ENCODE data around the gene AP5Z1.
A peak's percentile ranks its signal among the peaks of the same experiment; 100 is the strongest.

The AP5Z1 gene

GRCh38 chr7:4745971-4746919 lies 29.2 kb upstream of the AP5Z1 start:
- peak in 5 of 6 experiments; percentile 10 to 33 (median 24) for DNase-seq

GRCh38 chr7:4747013-4747412 lies 28.4 kb upstream of the AP5Z1 start:
- no peak for DNase-seq

DNA sequence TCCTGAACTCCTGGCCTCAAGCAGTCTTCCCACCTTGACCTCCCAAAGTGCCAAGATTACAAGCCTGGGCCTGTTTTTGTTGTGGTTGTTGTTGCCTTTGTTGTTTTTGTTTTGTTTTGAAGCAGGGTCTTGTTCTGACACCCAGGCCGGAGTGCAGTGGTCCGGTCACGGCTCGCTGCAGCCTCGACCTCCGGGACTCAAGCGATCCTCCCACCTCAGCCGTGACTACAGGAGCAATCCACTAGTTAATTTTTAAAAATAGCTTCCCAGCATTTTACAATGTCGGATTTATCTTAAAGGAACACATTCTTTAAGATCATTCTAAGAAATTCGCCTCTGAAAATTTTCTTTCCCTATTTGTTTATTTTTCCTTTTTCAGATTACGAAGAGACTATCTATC lies 27.7 kb upstream of the AP5Z1 start:
- DNase-seq: no peak

DNA sequence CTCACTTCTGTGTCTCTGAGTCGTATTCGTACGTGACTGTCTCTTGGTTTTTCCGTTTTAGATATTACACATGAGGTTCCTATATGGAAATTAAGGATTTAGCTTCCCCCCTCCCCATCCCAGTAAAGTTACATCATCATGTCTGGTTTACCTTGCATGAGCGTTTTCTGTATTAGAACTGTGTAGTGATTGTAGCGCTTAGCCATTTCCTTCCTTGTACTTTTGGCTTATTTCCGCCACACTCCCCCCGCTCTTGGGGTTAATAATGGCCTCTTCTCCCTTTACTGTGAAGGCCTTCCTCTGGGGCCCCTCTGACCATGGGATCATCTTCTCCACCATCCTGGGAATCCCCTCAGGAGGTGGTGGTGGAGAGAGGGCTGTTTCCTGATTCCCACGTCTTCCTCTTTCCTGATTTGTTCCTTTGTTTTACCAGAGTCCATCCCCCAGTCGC lies 27.2 kb upstream of the AP5Z1 start:
- DNase-seq: no peak

GRCh38 chr7:4749363-4749762 lies 26.1 kb upstream of the AP5Z1 start:
- no peak for DNase-seq

GRCh38 chr7:4749798-4750197 lies 25.6 kb upstream of the AP5Z1 start:
- no peak for DNase-seq

DNA sequence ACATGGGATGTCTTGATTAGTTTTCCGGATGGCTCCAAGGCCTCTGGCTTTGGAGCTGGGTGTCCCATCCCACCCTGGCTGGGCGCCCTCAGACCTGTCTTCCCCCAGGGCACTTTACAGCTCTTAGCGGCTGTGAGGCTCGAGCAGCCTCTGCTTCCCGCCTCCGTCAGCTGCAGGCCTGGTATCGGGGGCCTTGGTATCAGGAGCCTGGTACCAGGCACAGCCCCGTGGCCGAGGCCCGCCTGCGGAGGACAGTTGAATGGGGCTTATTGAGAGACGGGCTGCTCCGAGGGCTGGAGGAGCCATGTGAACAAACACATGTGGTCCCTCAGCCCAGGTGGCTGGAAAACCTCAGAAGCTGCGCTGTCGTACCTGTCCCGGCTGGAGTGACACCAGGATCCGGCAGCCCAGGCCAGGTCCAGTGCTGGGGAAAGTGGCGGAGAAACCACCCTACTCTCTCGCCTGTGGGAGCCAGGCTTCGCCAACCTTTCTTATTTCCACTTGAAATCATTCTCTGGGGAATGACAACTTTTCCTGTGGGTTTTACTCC lies 23.9 kb upstream of the AP5Z1 start:
- no peak for DNase-seq

DNA sequence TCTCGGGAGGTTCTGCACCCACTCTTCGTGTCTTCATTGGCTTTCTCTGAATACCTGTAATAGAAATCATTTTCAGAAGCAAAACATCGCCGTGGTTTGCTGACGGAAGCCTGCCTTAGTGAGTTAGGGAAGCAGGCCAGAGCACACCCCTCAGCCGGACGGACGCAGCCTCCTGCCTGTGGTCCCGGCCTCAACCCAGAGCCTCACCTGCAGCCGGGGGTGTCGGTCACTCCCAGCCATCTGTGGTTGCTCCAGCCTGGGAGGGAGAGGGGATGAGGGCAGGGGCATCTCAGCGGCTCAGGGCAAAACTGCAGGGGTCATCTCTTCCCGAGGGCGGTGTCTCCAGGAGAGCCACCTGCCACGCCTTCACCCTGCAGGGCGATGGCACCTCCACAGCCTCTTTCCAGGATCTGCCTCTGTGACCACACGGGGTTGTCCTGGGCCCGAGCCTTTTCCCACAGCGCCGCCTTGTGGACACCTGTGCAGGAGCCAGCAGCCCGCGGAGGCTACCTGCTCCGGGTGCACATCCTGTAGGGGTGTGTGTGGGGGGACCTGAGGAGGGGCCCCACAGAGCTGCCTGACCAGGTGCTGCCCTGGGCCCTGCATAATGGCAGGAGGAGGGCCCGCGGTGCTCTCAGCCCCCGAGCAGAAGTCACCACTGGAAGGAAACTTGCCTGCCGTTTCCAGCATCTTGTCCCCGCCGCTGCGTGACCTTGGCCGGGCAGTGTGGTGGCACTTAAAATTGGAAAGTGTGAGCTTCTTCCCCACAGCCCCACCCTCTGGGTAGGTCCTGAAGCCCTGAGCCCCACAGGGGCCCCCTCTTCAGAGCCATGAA lies 21.6 kb upstream of the AP5Z1 start:
- DNase-seq: peak; percentile 64 to 86 (median 80)

DNA sequence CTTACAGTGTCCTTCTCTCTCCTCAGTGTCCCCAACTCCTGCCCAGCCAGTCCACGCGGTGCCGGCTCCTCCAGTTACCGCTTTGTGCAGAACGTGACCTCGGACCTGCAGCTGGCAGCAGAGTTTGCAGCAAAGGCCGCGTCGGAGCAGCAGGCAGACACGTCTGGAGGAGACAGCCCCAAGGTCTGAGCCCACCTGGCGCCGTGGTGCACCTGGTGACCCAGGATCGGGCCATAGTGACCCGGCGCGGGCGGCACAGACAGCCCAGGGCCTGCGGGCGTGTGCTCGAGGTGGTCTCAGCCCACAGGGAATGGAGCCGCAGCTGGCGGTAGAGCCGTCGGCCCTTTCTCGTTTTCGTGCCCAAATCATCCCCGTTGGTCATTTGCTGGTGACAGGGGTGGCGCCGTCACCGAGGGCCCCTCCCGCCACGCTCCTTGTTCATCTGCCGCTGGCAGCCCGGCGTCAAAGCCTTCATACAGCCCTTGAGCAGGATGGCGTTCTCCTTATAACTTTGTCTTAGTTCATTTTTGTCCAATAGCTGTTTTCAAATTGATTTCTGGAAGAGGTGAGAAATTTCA lies 20.9 kb upstream of the AP5Z1 start:
- DNase-seq: no peak

DNA sequence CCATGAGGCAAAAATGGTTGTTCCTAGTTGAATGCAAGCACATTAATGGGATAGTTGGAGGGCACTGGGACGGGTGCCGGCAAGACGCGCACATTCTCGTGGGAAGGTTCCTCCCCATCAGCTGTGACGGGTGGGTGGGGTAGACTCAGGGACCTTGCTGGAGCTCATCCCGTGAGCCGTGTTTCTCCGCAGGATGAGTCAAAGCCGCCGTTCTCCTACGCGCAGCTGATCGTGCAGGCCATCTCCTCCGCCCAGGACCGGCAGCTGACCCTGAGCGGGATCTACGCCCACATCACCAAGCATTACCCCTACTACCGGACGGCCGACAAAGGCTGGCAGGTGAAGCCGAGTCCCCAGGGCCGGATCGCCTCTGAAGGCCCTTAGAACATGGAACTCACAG lies 20.4 kb upstream of the AP5Z1 start:
- DNase-seq: no peak

DNA sequence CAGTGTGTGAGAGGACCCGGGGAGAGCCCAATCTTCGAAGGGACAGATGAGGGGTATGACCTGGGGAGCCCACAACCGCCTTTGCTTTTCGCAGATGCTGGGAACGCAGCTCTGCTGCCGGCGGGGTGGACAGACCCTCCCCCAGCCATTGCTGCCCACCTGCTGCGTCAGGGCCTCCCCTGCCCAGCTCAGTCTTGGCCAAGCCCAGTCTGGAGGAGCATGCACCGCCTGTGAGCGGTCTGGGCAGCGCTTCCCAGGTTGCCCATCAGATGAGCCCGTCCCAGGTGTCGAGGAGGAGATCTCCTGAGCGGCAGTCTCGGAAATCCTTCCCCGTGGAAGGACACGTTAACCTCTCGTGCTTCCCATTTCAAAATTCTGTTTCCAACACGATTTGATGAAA lies 17.3 kb upstream of the AP5Z1 start:
- no peak for DNase-seq

- no peak for DNase-seq
Measured at GRCh38 chr7:4758791-4759190, 16.6 kb upstream of the AP5Z1 start.

DNA sequence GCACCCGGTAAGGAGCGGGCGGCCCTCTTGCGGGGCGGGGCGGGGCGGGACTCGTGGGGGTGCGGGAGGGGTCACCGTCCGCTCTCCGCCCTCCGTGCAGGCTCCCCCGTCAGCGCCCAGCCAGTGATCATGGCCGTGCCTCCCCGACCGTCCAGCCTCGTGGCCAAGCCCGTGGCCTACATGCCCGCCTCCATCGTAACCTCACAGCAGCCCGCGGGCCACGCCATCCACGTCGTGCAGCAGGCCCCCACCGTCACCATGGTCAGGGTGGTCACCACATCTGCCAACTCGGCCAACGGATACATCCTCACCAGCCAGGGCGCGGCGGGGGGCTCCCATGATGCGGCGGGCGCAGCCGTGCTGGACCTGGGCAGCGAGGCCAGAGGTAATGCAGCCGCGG lies 16.2 kb upstream of the AP5Z1 start:
- no peak for DNase-seq

- no peak for DNase-seq
Measured at GRCh38 chr7:4760952-4761351, 14.5 kb upstream of the AP5Z1 start.

DNA sequence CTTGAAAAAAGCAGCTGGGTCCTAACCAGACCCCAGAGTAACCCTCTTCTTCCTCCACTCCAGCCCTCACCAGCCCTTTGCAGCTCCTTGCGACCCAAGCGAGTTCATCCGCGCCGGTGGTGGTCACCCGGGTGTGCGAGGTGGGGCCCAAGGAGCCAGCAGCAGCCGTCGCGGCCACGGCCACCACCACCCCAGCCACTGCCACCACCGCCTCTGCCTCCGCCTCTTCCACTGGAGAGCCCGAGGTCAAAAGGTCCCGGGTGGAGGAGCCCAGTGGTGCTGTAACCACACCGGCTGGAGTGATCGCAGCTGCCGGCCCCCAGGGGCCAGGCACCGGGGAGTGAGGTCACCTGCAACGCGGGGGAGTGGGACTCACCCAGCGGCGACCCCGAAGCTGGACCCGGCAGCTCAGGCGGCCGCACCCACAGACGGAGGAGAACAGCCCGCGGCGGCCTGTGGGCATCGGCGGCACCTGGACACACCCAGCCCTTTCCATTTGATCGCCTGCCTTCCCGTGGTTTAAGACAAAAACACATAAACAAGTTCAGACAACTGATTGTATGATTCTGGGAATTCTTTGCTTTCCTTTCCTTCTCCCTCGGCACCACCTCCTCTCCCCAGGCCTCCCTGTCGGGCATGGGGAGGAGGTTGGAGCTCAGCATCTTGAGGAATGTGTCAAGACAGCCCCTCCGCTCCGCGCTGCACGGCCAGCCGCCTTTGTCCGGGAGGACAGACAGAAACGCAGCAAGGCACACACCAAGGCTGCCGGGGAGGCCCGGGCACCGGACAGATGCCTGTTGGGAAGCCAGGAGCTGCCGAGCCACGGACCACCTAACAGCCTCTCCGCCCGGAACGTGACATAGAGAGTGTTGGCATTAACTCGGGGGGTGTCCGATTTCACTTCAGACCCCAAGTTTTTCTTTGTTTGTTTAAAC lies 13.0 kb upstream of the AP5Z1 start:
- DNase-seq: no peak

DNA sequence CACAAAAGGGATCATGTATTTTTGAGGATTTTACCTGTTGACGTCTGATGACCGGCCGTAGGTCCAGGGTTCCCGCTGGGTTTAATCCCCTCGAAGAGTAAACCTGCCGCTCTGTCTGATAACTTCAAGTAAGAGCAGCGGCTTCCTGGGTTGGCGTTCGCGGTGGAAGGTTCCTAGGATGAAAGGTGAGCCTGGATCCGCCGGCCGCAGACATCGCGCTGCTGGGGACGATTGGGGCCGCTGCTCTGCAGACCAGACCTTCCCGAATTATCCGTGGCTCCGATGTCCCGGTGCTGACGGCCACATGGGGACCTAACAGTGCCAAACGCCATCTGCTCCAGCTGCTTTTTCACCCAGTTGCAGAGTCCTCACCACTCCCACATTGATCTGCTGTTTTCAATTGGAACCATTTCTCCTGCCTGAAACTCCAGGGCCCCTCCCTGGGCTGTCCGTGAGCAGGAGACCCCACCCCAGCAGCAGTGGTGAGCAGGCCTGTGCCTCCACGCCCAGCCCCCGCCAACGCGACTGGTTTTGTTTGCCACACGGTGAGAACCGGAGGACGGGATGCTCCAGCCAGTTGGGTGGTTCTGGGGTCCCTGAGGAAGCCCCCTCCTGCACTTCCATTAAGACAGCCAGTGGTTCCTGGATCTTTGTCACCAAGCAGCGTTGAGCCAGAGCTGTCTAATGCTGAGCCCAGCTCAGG lies 12.2 kb upstream of the AP5Z1 start:
- DNase-seq: no peak

- no peak for DNase-seq
Measured at GRCh38 chr7:4763794-4764185, 11.6 kb upstream of the AP5Z1 start.

DNA sequence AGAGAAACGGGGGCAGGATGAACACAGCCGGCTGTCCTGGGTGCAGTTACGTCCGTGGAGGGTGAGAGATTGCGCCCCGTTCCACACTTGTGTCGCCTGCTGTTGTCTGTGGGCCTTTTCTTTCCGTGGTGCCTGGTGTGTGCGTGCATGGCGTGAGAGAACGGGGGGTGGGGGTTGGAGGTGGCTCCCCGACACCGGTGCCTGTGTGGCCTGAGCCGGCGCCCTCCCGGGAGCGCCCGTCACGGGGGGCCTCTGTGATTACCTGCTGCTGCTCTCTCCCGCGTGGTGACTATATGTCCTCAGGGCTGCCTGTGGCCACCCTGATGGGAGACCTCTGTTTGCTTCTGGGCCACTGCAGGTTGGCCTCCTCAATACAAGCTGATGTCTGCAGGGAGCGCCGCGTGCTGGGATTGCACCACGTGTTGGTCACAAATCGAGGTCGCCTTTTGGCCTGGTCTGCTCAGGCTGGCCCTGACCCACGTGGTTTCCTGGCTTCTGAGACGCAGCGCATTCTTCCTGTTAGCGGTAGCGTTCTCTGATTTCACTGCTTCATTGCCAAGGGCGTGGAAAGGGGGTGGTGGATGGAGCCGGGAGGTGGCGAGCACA lies 10.9 kb upstream of the AP5Z1 start:
- DNase-seq: no peak

- DNase-seq: no peak
Measured at GRCh38 chr7:4765776-4766490, 9.5 kb upstream of the AP5Z1 start.
